H1 (cell line): ENCODE measurements around the gene ADAMTSL2.

ENCODE experiments used
- ASH2L ChIP-seq: fragments of 200-600, 300-600 bp; sonication (generic); IDR thresholded peaks from one replicate; pipeline ENCODE4 v1.7.1; 2017; ENCODE audit warnings: low read length
- BRCA1 ChIP-seq: IDR thresholded peaks from 2 replicates; pipeline ENCODE4 v1.6.1; 2012; ENCODE audit warnings: low read depth, low read length, improper control_type of control experiment
- JUN ChIP-seq: IDR thresholded peaks from 2 replicates; pipeline ENCODE4 v1.6.1; 2011; ENCODE audit warnings: low read depth, mild to moderate bottlenecking, improper control_type of control experiment, low read length
- PHF8 ChIP-seq: fragments of 200-600 bp; sonication (generic); conservative IDR thresholded peaks from 2 replicates; pipeline ENCODE4 v1.7.1; 2012; ENCODE audit warnings: low read depth, mild to moderate bottlenecking, inconsistent platforms, low read length, moderate library complexity
- POLR2A ChIP-seq, 2 experiments: IDR thresholded peaks; 1 replicate in 1 of 2; 2 replicates in 1 of 2; pipeline ENCODE4 v1.6.1; 2011; ENCODE audit warnings: low read depth in 2 of 2, low read length in 2 of 2, mild to moderate bottlenecking in 2 of 2; ENCODE audit errors: control extremely low read depth in 1 of 2
- RFX5 ChIP-seq: IDR thresholded peaks from 2 replicates; pipeline ENCODE4 v1.6.1; 2011; ENCODE audit warnings: low read depth, low read length, improper control_type of control experiment, borderline replicate concordance
- TF ChIP-seq, protein P1 (sequence below), 3 experiments: IDR thresholded peaks; 1 replicate in 2 of 3; 2 replicates in 1 of 3; pipeline versions ENCODE4 v1.5.1 to v1.6.1; 2011; ENCODE audit warnings: low read length in 3 of 3, mild to moderate bottlenecking in 3 of 3, inconsistent platforms in 2 of 3, low read depth in 1 of 3, moderate library complexity in 1 of 3; ENCODE audit not compliant: insufficient read depth in 1 of 3; ENCODE audit errors: control extremely low read depth in 1 of 3
- TF ChIP-seq, protein P2 (sequence below): IDR thresholded peaks from 2 replicates; pipeline ENCODE4 v1.6.1; 2012; ENCODE audit warnings: inconsistent platforms
- TF ChIP-seq, protein P3 (sequence below): IDR thresholded peaks from 2 replicates; pipeline ENCODE4 v1.6.1; 2012; ENCODE audit warnings: low read length, inconsistent platforms
- TF ChIP-seq, protein P4 (sequence below): IDR thresholded peaks from 2 replicates; pipeline ENCODE4 v1.6.1; 2011; ENCODE audit warnings: low read depth, mild to moderate bottlenecking, low read length; ENCODE audit not compliant: insufficient read depth

DNA sequence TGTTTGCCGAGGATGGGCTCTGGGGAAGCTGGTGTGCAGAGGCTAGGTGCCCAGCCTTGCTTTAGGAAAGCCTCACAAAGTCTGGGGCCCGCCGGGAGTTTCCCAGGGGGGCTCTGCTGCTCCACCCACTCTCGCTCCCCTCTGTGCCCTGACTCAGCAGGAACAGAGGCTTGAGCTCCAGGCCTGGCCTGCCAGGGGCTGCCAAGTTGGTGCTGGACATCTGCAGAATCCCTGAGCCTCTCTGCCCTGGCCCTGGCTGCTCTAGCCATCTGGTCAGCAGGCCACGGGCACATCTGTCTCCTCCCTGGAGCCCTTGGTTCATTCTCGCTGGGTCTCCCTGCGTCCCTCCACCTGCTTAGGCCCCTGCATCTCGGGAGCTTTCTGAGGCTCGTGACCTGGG is 647 bp upstream of the ADAMTSL2 start:
- TF ChIP-seq, protein P1, sequence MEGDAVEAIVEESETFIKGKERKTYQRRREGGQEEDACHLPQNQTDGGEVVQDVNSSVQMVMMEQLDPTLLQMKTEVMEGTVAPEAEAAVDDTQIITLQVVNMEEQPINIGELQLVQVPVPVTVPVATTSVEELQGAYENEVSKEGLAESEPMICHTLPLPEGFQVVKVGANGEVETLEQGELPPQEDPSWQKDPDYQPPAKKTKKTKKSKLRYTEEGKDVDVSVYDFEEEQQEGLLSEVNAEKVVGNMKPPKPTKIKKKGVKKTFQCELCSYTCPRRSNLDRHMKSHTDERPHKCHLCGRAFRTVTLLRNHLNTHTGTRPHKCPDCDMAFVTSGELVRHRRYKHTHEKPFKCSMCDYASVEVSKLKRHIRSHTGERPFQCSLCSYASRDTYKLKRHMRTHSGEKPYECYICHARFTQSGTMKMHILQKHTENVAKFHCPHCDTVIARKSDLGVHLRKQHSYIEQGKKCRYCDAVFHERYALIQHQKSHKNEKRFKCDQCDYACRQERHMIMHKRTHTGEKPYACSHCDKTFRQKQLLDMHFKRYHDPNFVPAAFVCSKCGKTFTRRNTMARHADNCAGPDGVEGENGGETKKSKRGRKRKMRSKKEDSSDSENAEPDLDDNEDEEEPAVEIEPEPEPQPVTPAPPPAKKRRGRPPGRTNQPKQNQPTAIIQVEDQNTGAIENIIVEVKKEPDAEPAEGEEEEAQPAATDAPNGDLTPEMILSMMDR (IDR thresholded peaks at IDR 0.05; ENCODE audit: control extremely low read depth in 1 of 3, insufficient read depth in 1 of 3, low read depth in 1 of 3, low read length in 3 of 3), result no peak
- TF ChIP-seq ASH2L (no peak), JUN (no peak), BRCA1 (no peak), POLR2A (IDR thresholded peaks at IDR 0.05; ENCODE audit: control extremely low read depth in 1 of 2, low read depth in 2 of 2, low read length in 2 of 2) (no peak), RFX5 (no peak), PHF8 (no peak)
- TF ChIP-seq, protein P2, sequence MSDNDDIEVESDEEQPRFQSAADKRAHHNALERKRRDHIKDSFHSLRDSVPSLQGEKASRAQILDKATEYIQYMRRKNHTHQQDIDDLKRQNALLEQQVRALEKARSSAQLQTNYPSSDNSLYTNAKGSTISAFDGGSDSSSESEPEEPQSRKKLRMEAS, result no peak
- TF ChIP-seq, protein P3, sequence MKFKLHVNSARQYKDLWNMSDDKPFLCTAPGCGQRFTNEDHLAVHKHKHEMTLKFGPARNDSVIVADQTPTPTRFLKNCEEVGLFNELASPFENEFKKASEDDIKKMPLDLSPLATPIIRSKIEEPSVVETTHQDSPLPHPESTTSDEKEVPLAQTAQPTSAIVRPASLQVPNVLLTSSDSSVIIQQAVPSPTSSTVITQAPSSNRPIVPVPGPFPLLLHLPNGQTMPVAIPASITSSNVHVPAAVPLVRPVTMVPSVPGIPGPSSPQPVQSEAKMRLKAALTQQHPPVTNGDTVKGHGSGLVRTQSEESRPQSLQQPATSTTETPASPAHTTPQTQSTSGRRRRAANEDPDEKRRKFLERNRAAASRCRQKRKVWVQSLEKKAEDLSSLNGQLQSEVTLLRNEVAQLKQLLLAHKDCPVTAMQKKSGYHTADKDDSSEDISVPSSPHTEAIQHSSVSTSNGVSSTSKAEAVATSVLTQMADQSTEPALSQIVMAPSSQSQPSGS, result no peak
- TF ChIP-seq, protein P4, sequence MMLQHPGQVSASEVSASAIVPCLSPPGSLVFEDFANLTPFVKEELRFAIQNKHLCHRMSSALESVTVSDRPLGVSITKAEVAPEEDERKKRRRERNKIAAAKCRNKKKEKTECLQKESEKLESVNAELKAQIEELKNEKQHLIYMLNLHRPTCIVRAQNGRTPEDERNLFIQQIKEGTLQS, result no peak
